Osteocyte (in vitro differentiated cells): Measurements from ENCODE around the gene SMCO3. TPM values are rescaled to one million over a fixed set of nuclear protein-coding genes. Genes with fewer than 3 reads are reported as not detected.

Source experiments
- DNase-seq: peaks from one replicate; pipeline ENCODE4 v3.0.0; 2021; ENCODE audit warnings: mixed read lengths; ENCODE audit not compliant: unreplicated experiment; ENCODE audit errors: extremely low spot score
- H3K27ac Mint-ChIP-seq: one replicate; pipeline ENCODE4 v1.8.0; 2021; ENCODE audit warnings: mild to moderate bottlenecking, mixed read lengths; ENCODE audit not compliant: unreplicated experiment
- H3K27me3 Mint-ChIP-seq: one replicate; pipeline ENCODE4 v1.8.0; 2021; ENCODE audit warnings: mixed read lengths; ENCODE audit not compliant: unreplicated experiment
- H3K36me3 Mint-ChIP-seq: one replicate; pipeline ENCODE4 v1.8.0; 2021; ENCODE audit warnings: mixed read lengths; ENCODE audit not compliant: unreplicated experiment
- H3K4me1 Mint-ChIP-seq: one replicate; pipeline ENCODE4 v1.8.0; 2021; ENCODE audit warnings: mixed read lengths; ENCODE audit not compliant: unreplicated experiment
- H3K4me3 Mint-ChIP-seq: one replicate; pipeline ENCODE4 v1.8.0; 2021; ENCODE audit warnings: mild to moderate bottlenecking, moderate library complexity, mixed read lengths; ENCODE audit not compliant: unreplicated experiment
- H3K9me3 Mint-ChIP-seq: one replicate; pipeline ENCODE4 v1.8.0; 2021; ENCODE audit warnings: mixed read lengths; ENCODE audit not compliant: unreplicated experiment
- CTCF ChIP-seq: fragments of 200-600 bp; sonication (generic); IDR thresholded peaks from 2 replicates; pipeline ENCODE4 v1.5.0; 2021; ENCODE audit warnings: antibody characterized with exemption, mild to moderate bottlenecking, moderate library complexity
- total RNA-seq: library from RNA; stranded (reverse); gene quantifications from 2 replicates; pipeline ENCODE4 v1.2.1, GENCODE V29; 2021

Gene SMCO3
- total RNA-seq, 1 donor from 2014 or later = not detected

DNA sequence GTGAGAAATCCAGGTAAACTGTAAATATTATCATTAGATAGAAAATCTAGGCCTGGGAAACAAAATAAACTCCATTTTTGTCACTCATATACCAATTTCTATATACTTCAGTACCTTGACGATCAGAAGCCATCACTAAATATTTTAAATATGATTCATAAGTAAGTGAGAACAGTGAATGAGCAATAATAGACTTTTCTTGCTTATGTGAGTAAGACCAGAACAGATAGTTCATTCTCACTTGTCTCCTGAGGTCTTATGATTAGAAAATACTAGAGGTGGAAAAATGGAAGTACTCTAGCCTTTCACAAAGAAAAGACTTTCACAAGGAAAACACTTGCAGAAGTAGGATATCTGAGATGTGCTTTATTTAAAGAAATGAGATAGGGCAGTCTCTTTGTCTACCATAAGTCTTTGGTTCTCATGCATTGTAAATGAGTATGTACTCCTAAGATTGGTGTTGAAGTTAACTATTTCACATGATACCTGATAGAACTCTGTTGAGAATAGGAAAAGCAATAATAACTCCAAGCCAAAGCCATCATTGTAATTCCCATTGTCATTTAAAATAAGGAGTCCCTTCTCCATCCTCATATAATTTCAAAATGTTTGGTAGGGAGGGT lies 10.1 kb upstream of the SMCO3 start:
- Mint-ChIP-seq H3K27ac (no peak overlapping the region), H3K36me3 (no peaks in the 10 kb centered on the region), H3K4me3 (no peak overlapping the region), H3K27me3 (no peaks in the 10 kb centered on the region), H3K4me1 (peaks cover 7% of the 10 kb centered on the region), H3K9me3 (no peaks in the 10 kb centered on the region)
- no peak for TF ChIP-seq CTCF
- DNase-seq = no peak

GRCh38 chr12:14811486-14811885 lies 2.5 kb downstream of the SMCO3 start:
- H3K4me1 Mint-ChIP-seq = peaks cover 2% of the 10 kb centered on the region
- H3K4me3 Mint-ChIP-seq = no peak overlapping the region
- H3K27me3 Mint-ChIP-seq = no peaks in the 10 kb centered on the region
- no peaks in the 10 kb centered on the region for H3K9me3 Mint-ChIP-seq
- no peak for TF ChIP-seq CTCF
- H3K36me3 Mint-ChIP-seq = no peaks in the 10 kb centered on the region
- H3K27ac Mint-ChIP-seq = no peak overlapping the region
- no peak for DNase-seq

- Mint-ChIP-seq H3K9me3 (no peaks in the 10 kb centered on the region), H3K27me3 (no peaks in the 10 kb centered on the region), H3K27ac (no peak overlapping the region), H3K36me3 (no peaks in the 10 kb centered on the region), H3K4me1 (peaks cover 2% of the 10 kb centered on the region), H3K4me3 (no peak overlapping the region)
- peak; percentile 40 for TF ChIP-seq CTCF
- no peak for DNase-seq
These were observed 3.0 kb downstream of the SMCO3 start for GRCh38 chr12:14810953-14811483.

DNA sequence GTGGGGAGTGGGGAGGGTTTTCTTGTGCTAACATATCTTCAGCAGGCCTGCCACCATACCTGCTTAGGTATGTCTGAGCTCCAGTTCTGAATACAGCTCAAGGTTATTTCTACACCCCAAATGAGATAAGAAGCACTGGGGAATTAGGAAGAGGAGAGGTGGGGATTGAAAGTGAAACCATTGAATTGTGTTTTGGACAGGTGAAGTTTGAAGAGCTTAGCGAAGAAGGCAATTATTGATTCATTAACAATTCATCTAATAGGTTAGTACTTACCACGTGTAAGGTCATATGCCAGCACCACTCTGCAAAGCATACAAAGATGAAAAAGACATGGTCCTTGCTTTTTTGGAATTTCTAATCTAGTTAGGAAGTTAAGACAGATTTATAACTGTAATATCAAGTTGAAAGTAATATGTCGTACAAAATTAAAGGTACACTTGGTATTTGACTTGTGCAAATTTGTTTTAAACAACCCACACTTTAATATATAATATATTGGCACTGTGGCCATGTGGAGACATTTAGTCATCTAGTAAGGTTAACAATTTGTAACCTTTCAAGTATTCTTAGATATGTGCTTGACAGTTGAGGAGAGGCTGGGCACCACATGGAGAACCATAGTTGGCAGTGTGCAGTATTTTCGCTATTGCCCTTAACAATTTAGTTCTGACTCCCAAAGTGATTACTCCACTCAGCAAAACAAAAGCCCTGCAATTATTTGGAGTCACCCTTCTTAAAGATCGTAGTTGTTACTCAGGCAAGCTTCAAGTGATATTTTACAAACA lies 3.6 kb downstream of the SMCO3 start:
- Mint-ChIP-seq H3K27me3 (no peaks in the 10 kb centered on the region), H3K27ac (no peak overlapping the region), H3K4me1 (peaks cover 2% of the 10 kb centered on the region), H3K9me3 (no peaks in the 10 kb centered on the region), H3K4me3 (no peak overlapping the region), H3K36me3 (no peaks in the 10 kb centered on the region)
- DNase-seq = no peak
- TF ChIP-seq CTCF = no peak

GRCh38 chr12:14803830-14804160 lies 10.2 kb downstream of the SMCO3 start:
- H3K27ac Mint-ChIP-seq = no peak overlapping the region
- no peak for TF ChIP-seq CTCF
- DNase-seq = no peak
- H3K27me3 Mint-ChIP-seq = no peaks in the 10 kb centered on the region
- H3K36me3 Mint-ChIP-seq = peaks cover 11% of the 10 kb centered on the region
- H3K4me1 Mint-ChIP-seq = peaks cover 11% of the 10 kb centered on the region
- H3K9me3 Mint-ChIP-seq = no peaks in the 10 kb centered on the region
- no peak overlapping the region for H3K4me3 Mint-ChIP-seq
